ENCODE data around the gene EFCC1.

DNA sequence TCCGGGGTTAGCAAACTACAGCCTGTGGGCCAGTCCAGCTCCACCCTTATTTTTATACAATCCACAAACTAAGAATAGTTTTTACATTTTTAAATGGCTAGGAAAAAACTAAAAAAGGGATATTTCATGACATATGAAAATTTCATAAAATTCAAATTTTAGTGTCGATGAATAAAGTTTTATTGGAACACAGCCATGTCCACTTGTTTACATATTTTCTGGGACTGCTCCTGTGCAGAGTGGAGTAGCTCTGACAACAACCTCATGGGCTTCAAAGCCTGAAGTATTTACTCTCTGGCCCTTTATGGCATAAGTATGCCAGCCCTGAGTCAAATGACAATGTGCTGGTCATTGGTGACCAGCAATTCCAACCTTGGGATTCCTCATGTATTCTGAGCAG is 17.2 kb downstream of the EFCC1 start:
- TF ChIP-seq NRF1 (IDR thresholded peaks at IDR 0.05; ENCODE audit: low read depth, low read length): no peak
- TF ChIP-seq PHF8 (conservative IDR thresholded peaks at IDR 0.05; ENCODE audit: low read depth, low read length): no peak
- TF ChIP-seq POLR2A (IDR thresholded peaks at IDR 0.05; ENCODE audit: control extremely low read depth in 1 of 2, low read depth in 2 of 2, low read length in 2 of 2): no peak
- no peak for TF ChIP-seq CTCF (IDR thresholded peaks at IDR 0.05; ENCODE audit: control extremely low read depth in 1 of 3, insufficient read depth in 1 of 3, low read depth in 1 of 3, low read length in 3 of 3)
- no peak for TF ChIP-seq JUN (IDR thresholded peaks at IDR 0.05; ENCODE audit: low read depth, low read length)
- TF ChIP-seq JUND (IDR thresholded peaks at IDR 0.05; ENCODE audit: low read length): no peak
- TF ChIP-seq, protein P1, sequence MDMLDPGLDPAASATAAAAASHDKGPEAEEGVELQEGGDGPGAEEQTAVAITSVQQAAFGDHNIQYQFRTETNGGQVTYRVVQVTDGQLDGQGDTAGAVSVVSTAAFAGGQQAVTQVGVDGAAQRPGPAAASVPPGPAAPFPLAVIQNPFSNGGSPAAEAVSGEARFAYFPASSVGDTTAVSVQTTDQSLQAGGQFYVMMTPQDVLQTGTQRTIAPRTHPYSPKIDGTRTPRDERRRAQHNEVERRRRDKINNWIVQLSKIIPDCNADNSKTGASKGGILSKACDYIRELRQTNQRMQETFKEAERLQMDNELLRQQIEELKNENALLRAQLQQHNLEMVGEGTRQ (IDR thresholded peaks at IDR 0.05; ENCODE audit: low read length): no peak
- no peak for TF ChIP-seq EGR1 (IDR thresholded peaks at IDR 0.05; ENCODE audit: borderline replicate concordance, low read depth, low read length)
- TF ChIP-seq ZNF274 (IDR thresholded peaks at IDR 0.05; ENCODE audit: borderline replicate concordance, extremely low read depth, low read length): no peak
- no peak for TF ChIP-seq MAX (IDR thresholded peaks at IDR 0.05)
- no peak for TF ChIP-seq POLR2AphosphoS5 (IDR thresholded peaks at IDR 0.05; ENCODE audit: low read depth, low read length)
